ENCODE measurements around the gene SERPINF2. TPM values are rescaled to one million over a fixed set of nuclear protein-coding genes. Genes with fewer than 3 reads are reported as not detected.

The SERPINF2 gene
- polyA plus RNA-seq, 1 of the 3 experiments (the other 2 are of a cell fraction), result 0.26 TPM

DNA sequence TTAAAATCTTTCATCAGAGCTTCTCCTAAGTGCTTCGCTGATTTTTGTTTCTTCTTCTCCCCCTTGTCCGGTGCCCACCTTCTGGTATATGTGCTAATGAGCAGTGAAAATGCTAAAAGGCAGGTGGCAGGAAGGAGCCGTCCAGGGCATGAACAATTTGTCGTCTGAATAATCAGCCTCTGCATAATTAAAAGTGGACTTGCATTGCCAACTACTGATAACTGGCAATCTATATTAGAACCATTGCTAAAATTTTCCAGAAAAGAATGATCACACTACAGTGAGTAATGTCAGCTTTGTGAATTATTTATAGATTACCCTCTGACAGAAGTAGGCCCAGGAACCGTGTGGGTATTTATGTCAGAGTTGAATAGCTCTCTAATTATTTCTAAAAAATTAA lies 47.3 kb downstream of the SERPINF2 start:
- WGBS (ENCODE audit: low lambda C conversion rate), result 55% methylated on average over 5 of the region's 5 CpGs
- Histone ChIP-seq H3K9me3 (no peaks in the 10 kb centered on the region), H3K36me3 (replicated peaks in 1 of 2; ENCODE audit: control insufficient read depth in 1 of 2, insufficient read depth in 2 of 2, low read length in 1 of 2) (peaks cover 3 to 14% of the 10 kb centered on the region in 2 experiments), H3K9ac (no peak overlapping the region), H3F3A (replicated peaks; ENCODE audit: insufficient read depth) (peaks cover 32% of the 10 kb centered on the region), H3K9me2 (no peaks in the 10 kb centered on the region), H3K79me2 (ENCODE audit: insufficient read depth) (peaks cover 36% of the 10 kb centered on the region; the same call in 1 of the 2 replicates), H3K4me2 (no peak overlapping the region), H3K4me1 (ENCODE audit: control insufficient read depth in 1 of 2, insufficient read depth in 2 of 2, low read depth in 1 of 2, low read length in 1 of 2) (peaks cover 22 to 26% of the 10 kb centered on the region in 2 experiments), H3K4me3 (ENCODE audit: low read depth in 2 of 2, low read length in 1 of 2) (no peak overlapping the region), H4K20me1 (ENCODE audit: insufficient read depth) (no peaks in the 10 kb centered on the region), H3K27ac (ENCODE audit: low read depth in 2 of 2, low read length in 1 of 2) (peak overlapping the region; percentile 34 to 36; a peak in 3 of 4 replicates), H2AFZ (ENCODE audit: low read depth) (no peak overlapping the region; the same call in 1 of the 2 replicates), H3K27me3 (ENCODE audit: insufficient read depth) (no peaks in the 10 kb centered on the region)
- CTCF ChIA-PET, result interaction anchor here (0.9 to 1.9 kb wide), 4 partner anchors 30 to 265 kb away, joined by 3 to 11 read pairs (median 3); partner anchors contain the start of gene HIC1
- no peak for DNase-seq
- TF ChIP-seq RXRA (IDR thresholded peaks at IDR 0.05; ENCODE audit: borderline replicate concordance, low read depth) (no peak), EP300 (IDR thresholded peaks at IDR 0.05; ENCODE audit: borderline replicate concordance in 1 of 2, low read depth in 1 of 2, low read length in 1 of 2) (no peak), TEAD4 (IDR thresholded peaks at IDR 0.05; ENCODE audit: borderline replicate concordance, insufficient read depth) (no peak), RCOR1 (IDR thresholded peaks at IDR 0.05; ENCODE audit: low read length) (no peak), FOSL2 (IDR thresholded peaks at IDR 0.05; ENCODE audit: borderline replicate concordance, low read depth) (no peak)
- POLR2A ChIA-PET, result no interaction called here

DNA sequence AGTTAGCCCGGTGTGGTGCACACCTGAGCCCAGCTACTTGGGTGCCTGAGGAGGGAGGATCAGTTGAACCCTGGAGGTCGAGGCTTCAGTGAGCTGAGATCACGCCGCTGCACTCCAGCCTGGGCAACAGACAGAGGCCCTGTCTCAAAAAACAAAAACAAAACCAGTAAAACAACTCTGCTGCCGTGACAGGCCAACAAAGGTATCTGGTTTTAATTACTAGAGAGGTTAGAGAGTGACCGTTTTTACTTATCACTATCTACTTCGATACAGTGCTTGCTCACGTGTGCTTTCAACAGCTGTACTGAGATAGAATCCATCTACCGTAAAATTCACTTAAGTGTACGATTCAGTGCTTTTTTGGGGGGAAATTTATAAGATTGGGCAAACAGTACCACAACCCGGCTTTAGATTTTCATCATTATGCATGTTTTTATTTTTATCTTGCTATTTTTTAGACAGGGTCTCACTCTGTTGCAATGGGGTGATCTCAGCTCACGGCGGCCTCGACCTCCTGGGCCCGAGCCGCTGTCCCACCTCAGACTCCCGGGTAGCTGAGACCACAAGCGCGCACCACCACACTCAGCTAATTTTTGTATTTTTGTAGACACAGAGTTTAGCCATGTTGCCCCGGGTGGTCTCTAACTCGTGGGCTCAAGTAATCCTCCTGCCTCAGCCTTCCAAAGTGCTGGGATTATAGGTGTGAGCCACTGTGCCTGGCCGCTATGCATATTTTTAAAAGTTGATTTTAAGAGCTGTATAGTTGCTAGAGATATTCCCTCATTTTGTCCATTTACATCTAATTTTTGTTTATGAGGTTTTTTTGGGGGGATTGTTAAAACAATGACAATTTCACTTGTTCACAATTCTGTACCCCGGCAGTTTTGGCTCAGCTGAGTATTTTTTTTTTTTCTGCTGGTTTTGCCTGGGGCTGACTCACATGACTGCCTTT lies 50.1 kb downstream of the SERPINF2 start:
- Histone ChIP-seq H3K27me3 (ENCODE audit: insufficient read depth) (no peaks in the 10 kb centered on the region), H3K9me3 (no peaks in the 10 kb centered on the region), H3K79me2 (ENCODE audit: insufficient read depth) (peaks cover 30% of the 10 kb centered on the region; the same call in 1 of the 2 replicates), H3F3A (replicated peaks; ENCODE audit: insufficient read depth) (peaks cover 19% of the 10 kb centered on the region), H3K9me2 (no peaks in the 10 kb centered on the region), H3K4me2 (no peak overlapping the region), H3K4me3 (ENCODE audit: low read depth in 2 of 2, low read length in 1 of 2) (no peak overlapping the region), H2AFZ (ENCODE audit: low read depth) (no peak overlapping the region), H3K9ac (no peak overlapping the region), H3K27ac (ENCODE audit: low read depth in 2 of 2, low read length in 1 of 2) (peak overlapping the region in 1 of 2 experiments; percentile 77; a peak in 3 of 4 replicates), H3K36me3 (replicated peaks in 1 of 2; ENCODE audit: control insufficient read depth in 1 of 2, insufficient read depth in 2 of 2, low read length in 1 of 2) (peaks cover 0 to 5% of the 10 kb centered on the region in 2 experiments), H3K4me1 (ENCODE audit: control insufficient read depth in 1 of 2, insufficient read depth in 2 of 2, low read depth in 1 of 2, low read length in 1 of 2) (peaks cover 11 to 19% of the 10 kb centered on the region in 2 experiments; a peak in 3 of 4 replicates), H4K20me1 (ENCODE audit: insufficient read depth) (no peaks in the 10 kb centered on the region)
- ChIA-PET POLR2A (interaction anchor here (0.6 to 1.6 kb wide), 2 partner anchors 37 to 76 kb away, joined by 4 read pairs; no protein-coding TSS in a partner anchor), CTCF (interaction anchor here (1.7 to 5.5 kb wide), 2 partner anchors 9 to 72 kb away, joined by 9 to 25 read pairs; no protein-coding TSS in a partner anchor)
- peak; percentile 77 for DNase-seq
- no peak for TF ChIP-seq SIN3A (IDR thresholded peaks at IDR 0.05; ENCODE audit: borderline replicate concordance, low read depth, low read length)
- TF ChIP-seq RAD21 (IDR thresholded peaks at IDR 0.05; ENCODE audit: low read length), result 0 out of 2 replicates have a peak, but pooled peaks have one; percentile 6
- peak; percentile 50; the same call in 1 of the 2 replicates for TF ChIP-seq GATA2 (CRISPR knock-in tag; IDR thresholded peaks at IDR 0.05)
- TF ChIP-seq MXI1 (IDR thresholded peaks at IDR 0.05; ENCODE audit: low read depth, low read length), result peak; percentile 79; the same call in 1 of the 2 replicates
- TF ChIP-seq TCF12 (IDR thresholded peaks at IDR 0.05), result peak; percentile 51
- peak; percentile 65; the same call in 1 of the 2 replicates for TF ChIP-seq RCOR1 (IDR thresholded peaks at IDR 0.05; ENCODE audit: low read length)
- peak in 1 of 2 experiments; percentile 65; a peak in 1 of 4 replicates for TF ChIP-seq EP300 (IDR thresholded peaks at IDR 0.05; ENCODE audit: borderline replicate concordance in 1 of 2, low read depth in 1 of 2, low read length in 1 of 2)
- no peak for TF ChIP-seq SMC3 (IDR thresholded peaks at IDR 0.05; ENCODE audit: low read depth, low read length)
- TF ChIP-seq, protein P1, sequence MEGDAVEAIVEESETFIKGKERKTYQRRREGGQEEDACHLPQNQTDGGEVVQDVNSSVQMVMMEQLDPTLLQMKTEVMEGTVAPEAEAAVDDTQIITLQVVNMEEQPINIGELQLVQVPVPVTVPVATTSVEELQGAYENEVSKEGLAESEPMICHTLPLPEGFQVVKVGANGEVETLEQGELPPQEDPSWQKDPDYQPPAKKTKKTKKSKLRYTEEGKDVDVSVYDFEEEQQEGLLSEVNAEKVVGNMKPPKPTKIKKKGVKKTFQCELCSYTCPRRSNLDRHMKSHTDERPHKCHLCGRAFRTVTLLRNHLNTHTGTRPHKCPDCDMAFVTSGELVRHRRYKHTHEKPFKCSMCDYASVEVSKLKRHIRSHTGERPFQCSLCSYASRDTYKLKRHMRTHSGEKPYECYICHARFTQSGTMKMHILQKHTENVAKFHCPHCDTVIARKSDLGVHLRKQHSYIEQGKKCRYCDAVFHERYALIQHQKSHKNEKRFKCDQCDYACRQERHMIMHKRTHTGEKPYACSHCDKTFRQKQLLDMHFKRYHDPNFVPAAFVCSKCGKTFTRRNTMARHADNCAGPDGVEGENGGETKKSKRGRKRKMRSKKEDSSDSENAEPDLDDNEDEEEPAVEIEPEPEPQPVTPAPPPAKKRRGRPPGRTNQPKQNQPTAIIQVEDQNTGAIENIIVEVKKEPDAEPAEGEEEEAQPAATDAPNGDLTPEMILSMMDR (IDR thresholded peaks at IDR 0.05), result no peak
- 73% methylated on average over 23 of the region's 23 CpGs for WGBS (ENCODE audit: low lambda C conversion rate)
